ENCODE measurements around the gene TMEM213.

GRCh38 chr7:138804618-138805017, 6.8 kb downstream of the TMEM213 start:
- TF ChIP-seq CTCF (IDR thresholded peaks at IDR 0.05; ENCODE audit: poor library complexity, severe bottlenecking) (no peak), SMC3 (conservative IDR thresholded peaks at IDR 0.05; ENCODE audit: poor library complexity) (no peak)
